Heart left ventricle (tissue), 13 donors: ENCODE measurements around the gene PRDM10.

Experiments
- POLR2A ChIP-seq, 2 donors: fragments of 450-650 bp; IDR thresholded peaks; one replicate each; pipeline ENCODE4 v1.6.1; 2017; ENCODE audit warnings: antibody characterized with exemption in 2 of 2, mild to moderate bottlenecking in 2 of 2, moderate library complexity in 2 of 2
- TF ChIP-seq, protein P1 (sequence below), 12 donors: fragments of 200-600 bp; sonication (generic) in 4 of 12; IDR thresholded peaks; one replicate each; pipeline versions ENCODE4 v1.5.0 to v1.8.0; 2018 to 2022; ENCODE audit warnings: antibody characterized with exemption in 12 of 12, mild to moderate bottlenecking in 5 of 12
- donor health status: ischemic (EF 13 %, LVEDD 7.1; RV severe dilation, severe dysfunction).
- donor health status: DM: no; HTN: yes; CAD: no.
- donor health status: DM: no; HTN: no; CAD: no.
- donor health status: ischemic (EF 25% LVEDD 6.9; RV normal size, moderate dysfunction).
- donor health status: ischemic (EF 25% LVEDD 5.7; RV mildly dilated, moderate dysfunction).
- donor health status: ischemic (EF 35%, LVEDD 5.7; RV mildly dilated, moderate dysfunction).
- donor health status: nonischemic (EF 11% LVEDD 7.7; RV severe dilation, severe dysfunction).
- donor health status: DM: yes; HTN: yes; CAD: no.
- donor health status: PGD.
- donor health status: ischemic (EF 29% LVEDD 5.4; RV normal size, mild dysfunction).
- donor health status: nonischemic (EF 23%, LVEDD 6.1; RV moderate dilation, normal function).

DNA sequence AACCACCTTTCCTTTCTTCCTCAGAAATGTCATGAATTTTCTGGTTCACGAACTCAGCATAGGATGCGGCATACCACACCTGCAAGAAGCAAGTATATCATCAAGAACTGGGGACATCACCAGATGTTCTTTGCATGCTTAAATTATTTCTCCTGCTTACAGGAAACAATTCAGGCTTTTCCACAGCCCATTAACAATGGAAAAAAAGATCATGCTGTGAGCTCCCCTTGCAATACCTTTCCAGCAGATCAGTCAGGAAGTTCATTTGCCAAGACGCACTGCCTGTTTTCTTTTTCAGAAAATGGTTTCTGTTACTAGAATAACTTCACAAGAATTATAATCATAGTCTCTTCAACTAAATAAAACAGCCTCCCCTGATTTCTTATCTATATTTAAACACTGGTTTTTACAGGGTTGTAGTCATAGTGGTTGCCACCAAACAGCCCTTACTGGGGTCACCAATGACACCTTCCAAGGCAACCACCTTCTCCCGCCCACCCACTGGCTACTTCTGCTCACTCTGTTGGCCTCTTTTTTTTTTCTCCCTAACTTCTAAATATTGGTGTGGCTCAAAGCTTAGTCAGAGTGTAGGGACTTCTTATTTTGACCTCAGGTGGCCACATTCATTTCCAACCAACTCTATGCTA lies 64.9 kb downstream of the PRDM10 start:
- TF ChIP-seq, protein P1, sequence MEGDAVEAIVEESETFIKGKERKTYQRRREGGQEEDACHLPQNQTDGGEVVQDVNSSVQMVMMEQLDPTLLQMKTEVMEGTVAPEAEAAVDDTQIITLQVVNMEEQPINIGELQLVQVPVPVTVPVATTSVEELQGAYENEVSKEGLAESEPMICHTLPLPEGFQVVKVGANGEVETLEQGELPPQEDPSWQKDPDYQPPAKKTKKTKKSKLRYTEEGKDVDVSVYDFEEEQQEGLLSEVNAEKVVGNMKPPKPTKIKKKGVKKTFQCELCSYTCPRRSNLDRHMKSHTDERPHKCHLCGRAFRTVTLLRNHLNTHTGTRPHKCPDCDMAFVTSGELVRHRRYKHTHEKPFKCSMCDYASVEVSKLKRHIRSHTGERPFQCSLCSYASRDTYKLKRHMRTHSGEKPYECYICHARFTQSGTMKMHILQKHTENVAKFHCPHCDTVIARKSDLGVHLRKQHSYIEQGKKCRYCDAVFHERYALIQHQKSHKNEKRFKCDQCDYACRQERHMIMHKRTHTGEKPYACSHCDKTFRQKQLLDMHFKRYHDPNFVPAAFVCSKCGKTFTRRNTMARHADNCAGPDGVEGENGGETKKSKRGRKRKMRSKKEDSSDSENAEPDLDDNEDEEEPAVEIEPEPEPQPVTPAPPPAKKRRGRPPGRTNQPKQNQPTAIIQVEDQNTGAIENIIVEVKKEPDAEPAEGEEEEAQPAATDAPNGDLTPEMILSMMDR (IDR thresholded peaks at IDR 0.05) = no peak
- TF ChIP-seq POLR2A (IDR thresholded peaks at IDR 0.05) = no peak
